ENCODE measurements around the gene ABR. TPM values are rescaled to one million over a fixed set of nuclear protein-coding genes. Genes with fewer than 3 reads are reported as not detected.

Gene ABR
- polyA plus RNA-seq, 6 donors from 2014 or later, result 4.3 to 47.2 (median 28.1) TPM

GRCh38 chr17:953767-954166 is 226.0 kb downstream of the ABR start:
- DNase-seq (no peak), ATAC-seq (ENCODE audit: low read depth in 2 of 2) (no peak)
- Mint-ChIP-seq H3K4me1 (peaks cover 0 to 3% (median 0%) of the 10 kb centered on the region in 3 donors), H3K9me3 (peaks cover 0 to 4% (median 0%) of the 10 kb centered on the region in 7 donors), H3K4me3 (no peak overlapping the region), H3K36me3 (no peaks in the 10 kb centered on the region), H3K27me3 (peaks cover 10 to 44% (median 24%) of the 10 kb centered on the region in 3 donors), H3K27ac (no peak overlapping the region)

Other genes starting within 250 kb of the ABR start
- gene NXN, start 200.2 kb downstream of the ABR start, polyA plus RNA-seq (ENCODE audit: low read depth in 6 of 6), result under 1 TPM in 2 of 6 donors, not detected in 4; 0.36 to 0.40 TPM
- 10 to 100 TPM; 20.9 to 24.0 (median 22.7) TPM for gene TIMM22, start 182.9 kb downstream of the ABR start, polyA plus RNA-seq (ENCODE audit: low read depth in 6 of 6)
- gene BHLHA9, start 90.5 kb upstream of the ABR start, polyA plus RNA-seq (ENCODE audit: low read depth in 6 of 6), result not detected
- gene TRARG1, start 99.7 kb upstream of the ABR start, polyA plus RNA-seq (ENCODE audit: low read depth in 6 of 6), result not detected
- gene YWHAE, start 220.2 kb upstream of the ABR start, polyA plus RNA-seq (ENCODE audit: low read depth in 6 of 6), result 10 to 100 TPM; 41.6 to 51.5 (median 44.8) TPM